ENCODE data around the gene TIMP2. TPM values are rescaled to one million over a fixed set of nuclear protein-coding genes. Genes with fewer than 3 reads are reported as not detected.

Gene TIMP2
- total RNA-seq, 1 donor from 2014 or later = 535 TPM

DNA sequence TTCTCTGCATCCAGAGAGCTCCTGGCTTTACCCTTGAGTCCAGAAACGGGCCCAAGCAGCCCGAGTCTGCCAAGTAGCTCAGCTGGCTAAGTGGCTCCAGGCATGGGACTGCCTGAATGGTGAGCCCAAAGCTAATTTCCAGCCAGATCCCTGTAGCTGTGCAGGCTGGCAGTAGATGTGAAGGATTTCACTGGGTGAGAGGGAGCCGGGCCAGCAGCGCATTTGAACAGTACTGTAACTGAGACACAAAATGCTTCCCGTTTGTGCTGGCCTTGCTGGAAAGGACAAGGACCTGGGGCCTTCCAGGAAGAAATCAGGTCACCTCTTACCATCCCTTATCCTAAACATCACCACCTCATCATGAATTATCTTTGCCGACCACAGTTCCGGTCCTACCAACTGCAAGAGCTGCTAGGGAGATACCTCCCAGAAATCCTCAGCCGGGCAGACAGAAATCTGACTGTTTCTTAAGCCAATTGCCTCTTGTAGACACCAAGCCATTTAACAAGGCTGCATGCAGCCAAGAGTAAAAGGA lies 3.7 kb downstream of the TIMP2 start:
- Mint-ChIP-seq H3K36me3 (ENCODE audit: low read depth) (no peaks in the 10 kb centered on the region), H3K9me3 (ENCODE audit: low read depth) (no peaks in the 10 kb centered on the region), H3K4me3 (ENCODE audit: unreplicated experiment) (peak overlapping the region; percentile 4), H3K27ac (ENCODE audit: unreplicated experiment) (peak overlapping the region; percentile 1), H3K4me1 (ENCODE audit: low read depth) (peaks cover 71% of the 10 kb centered on the region), H3K27me3 (ENCODE audit: low read depth) (no peaks in the 10 kb centered on the region)
- DNase-seq (ENCODE audit: low spot score) = no peak
- TF ChIP-seq, protein P1, sequence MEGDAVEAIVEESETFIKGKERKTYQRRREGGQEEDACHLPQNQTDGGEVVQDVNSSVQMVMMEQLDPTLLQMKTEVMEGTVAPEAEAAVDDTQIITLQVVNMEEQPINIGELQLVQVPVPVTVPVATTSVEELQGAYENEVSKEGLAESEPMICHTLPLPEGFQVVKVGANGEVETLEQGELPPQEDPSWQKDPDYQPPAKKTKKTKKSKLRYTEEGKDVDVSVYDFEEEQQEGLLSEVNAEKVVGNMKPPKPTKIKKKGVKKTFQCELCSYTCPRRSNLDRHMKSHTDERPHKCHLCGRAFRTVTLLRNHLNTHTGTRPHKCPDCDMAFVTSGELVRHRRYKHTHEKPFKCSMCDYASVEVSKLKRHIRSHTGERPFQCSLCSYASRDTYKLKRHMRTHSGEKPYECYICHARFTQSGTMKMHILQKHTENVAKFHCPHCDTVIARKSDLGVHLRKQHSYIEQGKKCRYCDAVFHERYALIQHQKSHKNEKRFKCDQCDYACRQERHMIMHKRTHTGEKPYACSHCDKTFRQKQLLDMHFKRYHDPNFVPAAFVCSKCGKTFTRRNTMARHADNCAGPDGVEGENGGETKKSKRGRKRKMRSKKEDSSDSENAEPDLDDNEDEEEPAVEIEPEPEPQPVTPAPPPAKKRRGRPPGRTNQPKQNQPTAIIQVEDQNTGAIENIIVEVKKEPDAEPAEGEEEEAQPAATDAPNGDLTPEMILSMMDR (IDR thresholded peaks at IDR 0.05) = no peak

DNA sequence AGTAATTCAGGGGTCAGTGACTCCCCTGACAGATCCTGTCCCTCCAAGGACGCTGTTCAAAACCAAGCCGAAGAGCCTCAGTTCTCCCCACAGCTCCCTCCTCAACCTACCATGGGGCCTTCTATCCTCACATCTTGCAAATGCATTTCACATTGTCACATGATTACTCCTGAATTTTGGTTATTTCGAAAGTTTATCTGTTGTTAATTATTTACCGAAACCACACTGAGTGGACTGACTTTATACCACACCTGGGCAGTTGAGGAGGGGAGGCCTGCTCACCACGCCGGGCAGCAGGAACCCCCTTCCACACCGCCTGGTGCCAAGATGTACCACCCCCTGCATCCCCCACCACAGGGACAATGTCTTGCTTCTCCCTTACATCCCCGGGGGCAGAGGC lies 4.7 kb downstream of the TIMP2 start:
- peaks cover 74% of the 10 kb centered on the region for H3K4me1 Mint-ChIP-seq (ENCODE audit: low read depth)
- H3K4me3 Mint-ChIP-seq (ENCODE audit: unreplicated experiment) = no peak overlapping the region
- DNase-seq (ENCODE audit: low spot score) = no peak
- TF ChIP-seq, protein P1 (IDR thresholded peaks at IDR 0.05) = no peak
- H3K36me3 Mint-ChIP-seq (ENCODE audit: low read depth) = no peaks in the 10 kb centered on the region
- peak overlapping the region; percentile 10 for H3K27ac Mint-ChIP-seq (ENCODE audit: unreplicated experiment)
- H3K27me3 Mint-ChIP-seq (ENCODE audit: low read depth) = no peaks in the 10 kb centered on the region
- H3K9me3 Mint-ChIP-seq (ENCODE audit: low read depth) = no peaks in the 10 kb centered on the region

DNA sequence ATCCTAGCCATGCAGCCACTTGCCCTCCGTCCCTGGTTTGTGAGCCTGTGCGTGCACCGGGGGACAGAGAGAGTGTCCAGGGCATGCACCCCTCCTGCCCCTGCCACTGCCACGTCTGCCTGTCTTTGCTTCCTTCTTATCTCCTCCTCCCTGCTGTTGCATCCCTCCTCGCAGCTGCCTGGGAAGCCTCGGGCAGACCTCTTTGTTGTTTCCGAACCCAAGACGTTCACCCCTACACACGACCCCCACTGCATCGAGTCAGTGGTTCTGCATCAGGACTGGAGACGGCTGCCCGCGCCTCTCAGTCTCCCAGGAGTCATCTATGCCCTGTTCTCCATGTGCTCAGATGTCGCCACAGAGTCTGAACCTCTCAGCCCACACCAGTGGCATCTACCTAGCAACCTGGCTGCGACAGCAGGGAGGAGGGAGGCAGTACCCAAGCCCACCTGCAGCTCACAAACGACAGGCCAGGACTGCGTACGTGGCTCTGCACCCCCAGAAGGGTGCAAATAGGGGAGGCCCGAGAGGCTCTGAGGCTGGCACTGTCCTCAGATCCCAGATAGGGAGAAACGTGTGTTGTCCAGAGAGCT lies 5.2 kb downstream of the TIMP2 start:
- TF ChIP-seq, protein P1 (IDR thresholded peaks at IDR 0.05) = no peak
- DNase-seq (ENCODE audit: low spot score) = no peak
- no peaks in the 10 kb centered on the region for H3K36me3 Mint-ChIP-seq (ENCODE audit: low read depth)
- no peak overlapping the region for H3K4me3 Mint-ChIP-seq (ENCODE audit: unreplicated experiment)
- H3K27ac Mint-ChIP-seq (ENCODE audit: unreplicated experiment) = peak overlapping the region; percentile 73
- H3K9me3 Mint-ChIP-seq (ENCODE audit: low read depth) = no peaks in the 10 kb centered on the region
- H3K4me1 Mint-ChIP-seq (ENCODE audit: low read depth) = peaks cover 78% of the 10 kb centered on the region
- no peaks in the 10 kb centered on the region for H3K27me3 Mint-ChIP-seq (ENCODE audit: low read depth)

DNA sequence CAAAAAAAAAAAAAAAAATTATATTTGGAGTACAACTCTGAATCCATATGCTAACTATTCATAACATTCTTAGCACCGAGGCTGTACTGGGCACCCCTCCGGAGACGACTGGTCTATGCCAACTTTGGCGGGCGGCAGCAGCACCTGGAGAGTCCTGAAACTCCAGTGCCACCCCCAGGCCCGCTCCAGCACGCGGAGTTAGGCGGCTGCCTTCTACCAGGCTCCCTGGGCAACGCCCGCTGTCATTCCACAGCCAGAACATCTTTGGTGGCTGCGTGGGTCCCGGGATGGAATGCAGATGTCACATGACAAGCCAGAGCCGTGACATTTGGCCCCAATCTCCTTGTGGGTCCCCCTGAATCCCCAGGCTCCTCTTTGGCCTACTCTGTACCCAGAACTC lies 6.2 kb downstream of the TIMP2 start:
- Mint-ChIP-seq H3K4me1 (ENCODE audit: low read depth) (peaks cover 78% of the 10 kb centered on the region), H3K36me3 (ENCODE audit: low read depth) (no peaks in the 10 kb centered on the region), H3K27ac (ENCODE audit: unreplicated experiment) (peak overlapping the region; percentile 75), H3K4me3 (ENCODE audit: unreplicated experiment) (no peak overlapping the region), H3K9me3 (ENCODE audit: low read depth) (no peaks in the 10 kb centered on the region), H3K27me3 (ENCODE audit: low read depth) (no peaks in the 10 kb centered on the region)
- TF ChIP-seq, protein P1 (IDR thresholded peaks at IDR 0.05) = no peak
- DNase-seq (ENCODE audit: low spot score) = no peak

DNA sequence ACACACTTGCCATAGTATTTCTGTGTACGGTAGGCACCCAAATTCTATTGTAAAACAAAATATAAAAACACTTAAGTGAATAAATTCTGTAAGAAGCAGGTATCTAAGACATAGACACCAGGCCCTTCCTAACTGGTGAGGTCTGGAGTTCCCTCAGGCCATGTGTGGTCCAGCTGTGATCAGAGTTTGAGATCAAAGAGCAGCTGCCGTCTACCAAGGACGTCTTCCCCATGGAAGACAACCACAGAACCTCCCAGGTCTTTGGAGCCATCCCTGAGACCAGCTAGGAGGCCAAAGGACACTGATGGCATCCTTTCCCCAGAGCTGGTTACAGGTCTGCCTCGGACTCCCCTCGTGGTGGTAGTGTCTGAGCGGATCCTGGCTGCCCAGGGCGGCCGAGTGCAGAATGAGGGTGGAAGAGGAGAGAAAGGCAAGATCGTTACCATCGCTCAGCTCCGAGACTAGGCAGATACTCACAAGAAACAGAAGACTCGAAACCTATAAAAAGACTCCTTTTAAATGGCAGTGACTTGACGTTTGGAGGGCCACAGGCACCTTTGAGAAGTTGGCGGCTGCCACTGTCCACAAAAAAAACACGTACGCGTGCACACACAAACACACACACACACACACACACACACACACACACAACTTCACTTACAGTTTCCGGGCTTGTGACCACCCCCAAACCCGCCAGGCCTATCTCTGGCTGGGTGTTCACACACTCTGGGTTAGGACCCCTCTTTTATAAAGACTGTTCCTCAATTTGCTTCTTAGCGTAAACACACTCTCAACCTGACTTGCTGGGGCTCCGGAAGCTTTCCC lies 7.5 kb downstream of the TIMP2 start:
- H3K4me3 Mint-ChIP-seq (ENCODE audit: unreplicated experiment) = no peak overlapping the region
- DNase-seq (ENCODE audit: low spot score) = no peak
- TF ChIP-seq, protein P1 (IDR thresholded peaks at IDR 0.05) = no peak
- H3K36me3 Mint-ChIP-seq (ENCODE audit: low read depth) = no peaks in the 10 kb centered on the region
- H3K9me3 Mint-ChIP-seq (ENCODE audit: low read depth) = no peaks in the 10 kb centered on the region
- H3K27me3 Mint-ChIP-seq (ENCODE audit: low read depth) = no peaks in the 10 kb centered on the region
- H3K4me1 Mint-ChIP-seq (ENCODE audit: low read depth) = peaks cover 67% of the 10 kb centered on the region
- H3K27ac Mint-ChIP-seq (ENCODE audit: unreplicated experiment) = peak overlapping the region; percentile 9
